ENCODE measurements around the gene RIOK3.

- no peak for TF ChIP-seq POLR2AphosphoS5 (IDR thresholded peaks at IDR 0.05)
- no peak for TF ChIP-seq CTCF (IDR thresholded peaks at IDR 0.05)
- TF ChIP-seq POLR2A (IDR thresholded peaks at IDR 0.05; ENCODE audit: low read depth), result no peak
Observed at GRCh38 chr18:23462876-23463275, 9.8 kb downstream of the RIOK3 start.

Measured in esophagus muscularis mucosa (tissue), 3 donors.